Left ventricle myocardium inferior (tissue), 1 donor: ENCODE data around the gene LSAMP. TPM values are rescaled to one million over a fixed set of nuclear protein-coding genes. Genes with fewer than 3 reads are reported as not detected.

Experiments
- DNase-seq: peaks from one replicate; pipeline ENCODE4 v3.0.0-alpha.2; 2020
- H3K27ac ChIP-seq: fragments of 200-600 bp; replicated peaks from 2 replicates; pipeline ENCODE4 v1.8.0; 2021
- H3K27me3 ChIP-seq: fragments of 200-600 bp; 2 replicates; pipeline ENCODE4 v1.8.0; 2021; ENCODE audit warnings: low read depth
- H3K36me3 ChIP-seq: fragments of 200-600 bp; 2 replicates; pipeline ENCODE4 v1.8.0; 2021
- H3K4me1 ChIP-seq: fragments of 200-600 bp; 2 replicates; pipeline ENCODE4 v1.8.0; 2021
- H3K4me3 ChIP-seq: fragments of 200-600 bp; 2 replicates; pipeline ENCODE4 v1.8.0; 2021; ENCODE audit warnings: mild to moderate bottlenecking, moderate library complexity
- H3K9me3 ChIP-seq: fragments of 200-600 bp; replicated peaks from 2 replicates; pipeline ENCODE4 v1.8.0; 2021
- CTCF ChIP-seq: fragments of 200-600 bp; IDR thresholded peaks from 2 replicates; pipeline ENCODE4 v1.8.0; 2021; ENCODE audit warnings: antibody characterized with exemption, mild to moderate bottlenecking, borderline replicate concordance
- intact Hi-C: fragments of 100-400 bp; cut with micrococcal nuclease; formaldehyde crosslinking; loops from one replicate; pipeline ENCODE4 v1.11.0; 2022
- total RNA-seq: library from RNA; stranded (reverse); fragmentation: NEBNext Ultra II Directional; extraction: Animal tissue kit (Norgen Biotek cat#: 25700); gene quantifications from one replicate; pipeline ENCODE4 v1.2.1, GENCODE V29; 2021
- donor health status: DM: no; HTN: yes; CAD: no; lungs with severe emphysema.

The LSAMP gene
- total RNA-seq, 1 donor from 2014 or later = 1.2 TPM

GRCh38 chr3:116348216-116348615 is 97.1 kb downstream of the LSAMP start:
- Histone ChIP-seq H3K9me3 (no peaks in the 10 kb centered on the region), H3K27me3 (no peaks in the 10 kb centered on the region), H3K27ac (no peak overlapping the region), H3K36me3 (no peaks in the 10 kb centered on the region), H3K4me3 (no peak overlapping the region), H3K4me1 (no peaks in the 10 kb centered on the region)
- no peak for TF ChIP-seq CTCF
- intact Hi-C loops = no loop called here
- DNase-seq = no peak

- no peak for TF ChIP-seq CTCF
- Histone ChIP-seq H3K4me1 (no peaks in the 10 kb centered on the region), H3K36me3 (no peaks in the 10 kb centered on the region), H3K27ac (no peak overlapping the region), H3K4me3 (no peak overlapping the region), H3K9me3 (no peaks in the 10 kb centered on the region), H3K27me3 (no peaks in the 10 kb centered on the region)
- no peak for DNase-seq
- intact Hi-C loops = no loop called here
Measured at GRCh38 chr3:116342499-116342898, 102.8 kb downstream of the LSAMP start.

GRCh38 chr3:116341899-116342298 is 103.4 kb downstream of the LSAMP start:
- no peak overlapping the region for H3K4me3 ChIP-seq
- H3K36me3 ChIP-seq = no peaks in the 10 kb centered on the region
- H3K4me1 ChIP-seq = no peaks in the 10 kb centered on the region
- no peaks in the 10 kb centered on the region for H3K27me3 ChIP-seq
- no peak for TF ChIP-seq CTCF
- no peak overlapping the region for H3K27ac ChIP-seq
- DNase-seq = no peak
- intact Hi-C loops = no loop called here
- no peaks in the 10 kb centered on the region for H3K9me3 ChIP-seq

- Histone ChIP-seq H3K27me3 (no peaks in the 10 kb centered on the region), H3K4me1 (no peaks in the 10 kb centered on the region), H3K27ac (no peak overlapping the region), H3K9me3 (peaks cover under 1% of the 10 kb centered on the region), H3K36me3 (no peaks in the 10 kb centered on the region), H3K4me3 (no peak overlapping the region)
- TF ChIP-seq CTCF = no peak
- intact Hi-C loops = no loop called here
- DNase-seq = no peak
Measured at GRCh38 chr3:116341381-116341780, 103.9 kb downstream of the LSAMP start.

GRCh38 chr3:116340680-116341216 is 104.5 kb downstream of the LSAMP start:
- Histone ChIP-seq H3K4me1 (no peaks in the 10 kb centered on the region), H3K36me3 (no peaks in the 10 kb centered on the region), H3K9me3 (peaks cover 3% of the 10 kb centered on the region), H3K4me3 (no peak overlapping the region), H3K27me3 (no peaks in the 10 kb centered on the region), H3K27ac (no peak overlapping the region)
- no peak for TF ChIP-seq CTCF
- DNase-seq = no peak
- intact Hi-C loops = no loop called here
